ENCODE results near the gene HDAC11.
"Not testable (repeated sequence)": the region's sequence is repeated elsewhere in the genome, so short reads cannot be mapped to it uniquely, and the experiment has no call there.

HDAC11 gene

GRCh38 chr3:13509059-13509815 lies 29.1 kb downstream of the HDAC11 start:
- DNase-seq = no peak

DNA sequence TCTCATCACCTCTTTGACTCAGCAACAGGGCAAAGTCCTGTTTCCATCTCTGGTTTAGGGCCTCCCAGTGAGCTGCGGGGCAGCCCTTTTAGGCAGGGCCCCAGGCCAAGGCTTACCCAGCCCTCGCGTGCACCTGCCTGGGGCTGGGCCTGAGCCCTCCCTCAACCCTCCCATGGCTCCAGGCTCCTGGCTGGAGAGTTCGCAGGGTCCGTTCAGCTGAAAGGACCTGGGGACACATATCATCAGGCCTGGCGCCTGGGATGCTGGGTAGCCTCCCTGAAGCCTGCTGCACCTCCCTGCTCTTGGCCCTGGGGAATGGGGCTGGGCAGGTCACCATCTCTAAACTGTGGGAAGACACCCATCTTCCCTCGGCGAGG lies 29.7 kb downstream of the HDAC11 start:
- DNase-seq = no peak

- no peak for DNase-seq
Observed at GRCh38 chr3:13512451-13512850, 32.3 kb downstream of the HDAC11 start.

DNA sequence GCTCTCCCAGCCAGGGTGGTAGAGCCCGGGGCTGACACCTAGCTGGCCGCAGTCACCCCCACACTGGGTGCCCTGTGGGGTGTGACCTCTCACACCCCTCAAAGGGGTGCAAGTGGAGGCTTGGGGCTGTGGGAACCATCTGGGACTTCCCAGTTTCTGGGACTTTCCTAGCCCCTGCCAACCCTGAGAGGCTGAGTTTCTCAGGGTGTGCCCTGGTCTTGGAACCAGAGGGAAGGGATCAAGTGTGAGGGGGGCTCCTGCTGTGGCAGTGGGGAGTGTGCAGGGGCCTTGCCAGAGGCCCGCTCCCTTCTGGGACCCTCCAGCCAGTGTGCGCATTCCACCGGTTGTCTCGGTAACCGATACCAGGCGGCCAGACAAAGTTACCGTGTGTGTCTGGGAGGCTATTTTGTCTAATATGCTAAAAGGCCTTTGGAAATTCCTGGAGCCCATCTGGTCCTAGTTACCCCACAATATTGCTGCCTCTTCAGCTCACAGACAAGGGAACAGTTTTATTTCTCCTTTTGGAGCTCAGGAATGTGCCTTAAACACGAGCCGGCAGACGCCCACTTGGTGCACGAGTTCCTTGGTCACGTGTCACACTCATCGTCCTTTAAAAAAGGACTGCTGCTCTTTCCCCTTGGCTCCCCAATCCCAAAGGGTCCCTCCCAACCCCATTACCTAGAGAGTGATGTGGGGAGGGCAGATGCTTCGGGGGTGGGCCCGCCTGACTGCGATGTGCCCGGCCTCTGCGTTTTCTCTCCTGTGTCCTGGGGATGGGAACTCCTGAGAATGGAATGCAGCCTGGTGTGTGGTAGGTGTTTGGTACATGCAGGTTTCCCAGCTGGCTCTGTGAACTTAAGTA lies 33.2 kb downstream of the HDAC11 start:
- DNase-seq = no peak

DNA sequence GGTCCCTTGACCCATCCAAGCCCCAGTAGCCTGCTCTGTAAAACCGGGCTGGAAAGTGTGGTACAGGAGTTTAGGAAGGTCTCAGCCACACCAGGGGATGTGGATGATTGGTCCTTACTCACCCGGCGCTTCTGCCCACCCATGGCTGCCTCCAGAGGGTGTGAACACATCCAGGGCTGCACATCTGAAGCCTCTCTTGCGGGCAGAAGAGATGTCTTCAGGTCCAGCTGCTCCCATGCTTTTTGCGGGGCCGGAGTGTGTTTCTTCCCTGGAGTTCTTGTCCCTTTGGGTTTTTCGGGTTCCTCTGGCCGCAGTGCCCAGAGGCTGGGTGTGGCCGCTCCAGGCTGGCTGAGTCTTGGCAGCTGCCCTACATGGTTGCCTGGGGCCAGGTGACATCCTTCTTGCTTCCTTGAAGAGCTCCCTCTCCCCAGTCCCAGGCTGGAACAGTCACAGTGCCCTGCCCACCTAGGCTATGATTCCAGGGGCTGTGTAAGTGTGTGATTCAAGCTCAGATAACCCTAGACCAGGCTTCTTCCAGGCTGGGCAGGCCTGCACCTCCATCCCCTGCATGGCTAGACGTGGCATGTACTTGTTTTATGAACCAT lies 33.9 kb downstream of the HDAC11 start:
- DNase-seq = no peak

DNA sequence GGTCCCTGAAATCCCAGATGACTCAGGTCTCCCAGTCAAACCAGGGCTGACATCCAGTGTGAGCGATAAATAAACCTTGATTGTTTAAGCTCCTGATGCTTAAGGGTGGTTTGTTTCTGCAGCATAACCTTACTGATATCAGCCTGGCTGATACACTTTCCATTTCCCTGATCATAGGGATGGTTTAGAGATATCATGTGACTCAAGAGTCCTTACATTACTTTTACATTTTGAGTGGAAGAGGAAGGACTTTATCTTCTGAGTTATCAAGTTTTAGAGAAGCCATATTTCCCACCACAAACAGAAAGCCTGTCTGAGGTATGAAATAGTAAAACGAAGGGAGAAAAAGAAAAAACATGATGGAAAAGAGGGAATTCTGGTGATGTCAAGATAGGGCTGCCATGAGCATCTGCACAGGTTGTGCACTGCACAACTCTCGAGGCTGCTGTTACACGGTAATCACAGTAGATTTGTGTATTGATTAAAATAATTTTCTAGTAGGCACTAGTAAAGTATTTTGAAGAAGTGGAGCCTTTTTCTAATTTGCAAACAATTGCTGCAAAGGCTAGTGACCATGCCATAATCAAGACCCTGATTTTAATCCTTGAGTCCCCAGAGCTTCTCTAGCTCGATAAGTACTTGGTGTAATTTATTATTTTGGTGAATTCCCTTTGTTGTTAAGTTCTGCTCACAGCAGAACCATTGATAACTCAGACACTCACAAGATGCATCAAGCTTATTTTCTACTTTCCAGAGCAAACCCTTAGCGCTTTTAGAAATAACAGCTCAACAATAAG lies 34.7 kb downstream of the HDAC11 start:
- DNase-seq = no peak

DNA sequence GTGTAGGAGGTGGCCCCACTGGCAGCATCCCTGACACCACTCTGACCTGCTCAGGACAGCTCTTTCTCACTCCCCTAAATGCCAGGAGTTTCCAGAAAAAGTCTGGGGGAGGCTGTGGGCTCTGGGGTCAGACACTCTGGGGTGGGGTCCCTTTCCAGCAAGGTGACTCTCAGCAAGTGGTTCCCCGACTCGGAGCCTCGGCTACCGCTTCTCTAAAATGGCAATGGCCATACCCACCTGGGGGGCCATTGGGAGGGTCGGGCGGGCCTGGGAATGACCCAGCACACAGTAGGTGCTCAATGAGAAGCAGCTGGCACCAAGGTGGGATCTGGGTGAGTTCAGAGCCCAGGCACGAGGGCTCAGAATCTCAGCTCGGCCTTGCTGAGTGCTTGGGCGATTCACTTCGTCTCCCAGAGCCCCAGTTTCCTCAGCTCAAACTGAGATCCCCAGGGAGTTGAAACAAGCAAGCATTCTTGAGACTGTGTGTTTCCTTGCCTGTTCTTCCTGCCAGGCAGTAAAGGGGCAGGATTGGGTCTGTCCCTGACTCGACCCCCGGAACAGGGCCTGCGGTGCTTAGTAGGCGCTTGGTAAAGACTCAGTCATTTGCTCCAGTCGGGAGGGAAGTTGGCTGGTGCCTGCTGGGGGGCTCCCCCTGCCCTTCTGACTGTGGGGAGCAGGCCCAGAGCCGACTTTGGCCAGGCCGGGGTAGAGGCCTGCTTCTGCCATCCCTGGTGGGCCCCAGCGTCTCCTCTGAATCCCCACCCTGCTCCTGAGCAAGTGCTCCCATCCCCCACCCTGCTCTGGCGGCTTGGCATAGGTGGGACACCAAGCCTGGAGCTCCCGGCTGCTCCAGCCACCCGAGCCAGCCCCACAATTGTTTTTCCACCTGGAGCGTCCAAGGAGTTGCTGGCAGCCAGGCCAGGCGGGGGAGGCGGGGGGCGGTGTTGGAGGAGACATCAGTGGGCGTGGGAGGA lies 36.0 kb downstream of the HDAC11 start:
- no peak for DNase-seq

DNA sequence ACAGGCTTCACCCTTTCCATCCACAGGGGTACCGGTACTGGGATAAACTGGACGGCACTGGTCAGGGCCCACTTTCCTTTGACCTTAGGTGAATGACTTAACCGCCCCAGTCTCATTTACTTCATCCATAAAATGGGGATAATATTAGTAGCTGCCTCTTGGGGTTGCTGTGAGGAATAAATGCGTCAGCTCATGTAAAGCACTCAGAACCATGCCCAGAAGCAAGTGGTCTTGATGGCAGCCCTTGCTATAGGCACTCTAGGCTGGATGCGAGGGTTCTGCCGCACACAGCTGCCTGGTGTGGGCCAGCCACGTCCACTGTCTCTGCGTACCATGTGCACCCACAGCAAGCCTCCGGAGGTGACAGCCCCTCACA lies 36.6 kb downstream of the HDAC11 start:
- DNase-seq = no peak

DNA sequence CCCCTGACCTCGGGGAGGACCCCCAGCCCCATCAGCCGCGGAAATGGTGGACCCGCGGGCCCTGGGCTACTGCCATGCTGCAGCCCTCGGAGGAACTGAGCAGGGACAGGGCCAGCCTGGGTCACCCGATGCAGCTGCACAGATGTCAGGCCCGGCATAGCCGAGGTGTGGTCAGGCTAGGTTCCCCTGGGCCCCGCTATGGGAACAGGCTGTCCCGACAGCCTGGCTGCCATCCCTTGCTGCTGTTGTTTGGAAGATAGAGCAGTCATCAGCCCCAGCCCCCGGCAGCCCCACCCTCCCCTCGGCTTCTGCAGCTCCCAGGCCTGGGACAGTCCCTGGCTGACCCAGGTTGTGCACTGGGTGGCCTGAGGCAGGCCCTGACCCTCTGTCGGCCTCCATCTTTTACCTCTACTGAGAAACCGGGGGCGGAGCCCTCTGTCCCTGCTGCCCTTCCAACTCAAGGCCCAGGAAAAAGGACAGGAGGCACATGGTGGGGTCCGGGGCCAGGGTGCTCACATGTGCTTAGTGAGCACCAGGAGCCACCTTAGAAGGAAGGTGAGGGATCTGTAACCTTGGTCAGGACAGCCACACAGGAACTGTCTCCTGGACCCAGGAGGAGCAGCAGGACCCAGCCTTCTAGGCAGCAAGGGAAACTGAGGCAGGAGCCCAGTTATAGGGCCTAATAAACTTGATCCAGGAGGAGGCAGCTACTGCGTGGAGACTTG lies 37.3 kb downstream of the HDAC11 start:
- no peak for DNase-seq

DNA sequence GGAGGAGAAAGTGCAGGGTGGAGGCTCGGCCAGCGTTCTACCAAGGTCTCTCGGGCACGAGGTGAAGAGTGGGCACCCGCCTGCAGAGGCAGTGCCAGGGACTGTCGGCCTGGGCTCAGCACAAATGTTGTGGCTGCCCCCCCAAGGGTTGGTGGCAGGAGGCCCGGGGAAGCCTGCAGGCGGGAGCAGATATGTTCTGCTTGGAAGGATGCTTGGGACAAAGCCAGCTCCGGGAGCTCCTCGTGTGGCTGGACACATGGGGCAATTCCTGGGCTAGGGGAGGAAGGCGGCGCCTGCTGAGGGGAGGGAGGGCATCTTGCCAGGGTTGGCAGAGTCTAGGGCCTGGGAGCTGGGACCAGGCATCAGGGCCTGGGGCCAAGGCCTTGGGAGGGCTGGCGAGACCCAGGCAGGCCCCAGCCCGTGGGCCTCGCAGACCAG lies 38.4 kb downstream of the HDAC11 start:
- DNase-seq = no peak

DNA sequence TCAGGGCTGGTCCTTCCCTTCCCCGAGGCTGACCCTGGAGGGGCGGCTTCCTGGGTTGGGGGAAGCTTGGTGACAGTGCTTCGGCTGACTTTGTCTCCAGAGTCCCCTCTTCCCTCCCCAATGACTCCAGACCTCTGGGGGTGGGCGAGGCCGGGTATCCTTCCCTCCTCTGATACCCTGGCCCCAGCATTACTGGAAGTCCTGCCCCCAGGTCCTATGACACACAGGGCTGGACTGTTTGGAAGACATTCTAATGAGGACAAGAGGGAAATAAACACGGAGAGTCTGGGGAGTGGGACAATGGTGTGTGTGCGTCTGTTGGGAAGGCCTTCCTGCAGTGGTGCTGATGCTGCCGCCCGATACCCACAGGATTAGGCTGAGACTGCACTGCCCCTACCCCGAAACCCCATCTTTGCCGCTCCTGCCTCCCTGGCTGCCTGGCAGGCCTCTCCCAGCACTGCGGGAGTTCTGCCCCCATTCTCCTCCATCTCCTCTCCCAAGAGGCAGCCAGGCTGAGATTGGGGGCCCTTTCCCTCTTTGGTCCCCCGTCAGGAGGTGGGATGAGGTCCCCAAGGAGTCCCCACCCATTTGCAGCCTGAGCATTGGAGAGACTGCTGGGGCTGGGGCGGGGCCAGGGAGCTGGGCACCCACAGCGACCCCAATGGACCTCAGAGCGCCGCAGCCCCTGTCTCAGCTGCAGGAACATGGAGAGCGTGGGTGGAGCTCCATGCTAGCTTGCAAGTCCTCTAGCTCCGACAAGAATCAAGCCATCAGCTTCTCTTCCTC lies 39.1 kb downstream of the HDAC11 start:
- no peak for DNase-seq

DNA sequence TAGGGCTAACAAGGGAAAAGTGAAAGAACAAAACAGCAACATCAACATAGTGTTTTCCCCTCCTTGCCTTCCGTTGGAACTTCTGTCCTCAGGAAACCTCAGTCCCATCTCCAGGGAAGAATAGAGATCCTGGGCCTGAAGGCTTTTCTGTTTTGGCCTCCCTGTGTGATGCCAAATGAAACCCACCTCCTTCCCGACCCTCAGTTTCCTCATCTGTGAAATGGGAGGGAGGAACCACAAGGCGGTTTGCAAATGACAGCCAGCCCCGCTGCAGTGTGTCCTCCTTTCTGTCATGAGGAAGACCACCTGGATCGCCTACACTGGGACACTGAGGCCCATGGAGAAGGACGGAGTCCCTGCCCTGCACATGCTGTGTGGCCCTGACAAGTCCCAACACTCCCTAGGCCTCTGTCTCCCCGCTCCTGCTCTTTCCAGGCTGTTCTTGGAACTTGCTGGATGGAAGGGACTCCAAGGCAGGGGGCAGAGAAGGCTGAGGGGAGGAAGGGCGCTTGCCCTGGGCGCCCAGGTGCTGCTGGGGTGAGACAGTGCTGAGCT lies 40.3 kb downstream of the HDAC11 start:
- no peak for DNase-seq

GRCh38 chr3:13521309-13521708 lies 41.2 kb downstream of the HDAC11 start:
- no peak for DNase-seq

DNA sequence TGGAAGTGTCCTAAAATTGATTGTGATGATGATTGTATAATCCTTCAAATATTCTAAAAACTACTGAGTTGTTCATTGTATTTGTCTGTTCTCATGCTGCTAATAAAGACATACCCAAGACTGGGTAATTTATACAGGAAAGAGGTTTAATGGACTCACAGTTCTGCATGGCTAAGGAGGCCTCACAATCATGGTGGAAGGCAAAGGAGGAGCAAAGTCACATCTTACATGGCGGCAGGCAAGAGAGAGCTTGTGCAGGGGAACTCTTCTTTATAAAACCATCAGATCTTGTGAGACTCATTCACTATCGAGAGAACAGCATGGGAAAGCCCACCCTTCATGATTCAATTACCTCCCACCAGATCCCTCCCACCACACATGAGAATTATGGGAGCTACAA lies 41.6 kb downstream of the HDAC11 start:
- DNase-seq = not testable (repeated sequence)

GRCh38 chr3:13522236-13522635 lies 42.1 kb downstream of the HDAC11 start:
- DNase-seq = no peak

- no peak for DNase-seq
Observed at GRCh38 chr3:13524979-13525669, 45.0 kb downstream of the HDAC11 start.

GRCh38 chr3:13525827-13526625 lies 45.9 kb downstream of the HDAC11 start:
- no peak for DNase-seq

- no peak for DNase-seq
Observed at GRCh38 chr3:13526626-13526949, 46.5 kb downstream of the HDAC11 start.

Measured in SIG-M5 (cell line).